ENCODE results near the gene ZXDB.
"Not testable (repeated sequence)": the region's sequence is repeated elsewhere in the genome, so short reads cannot be mapped to it uniquely, and the experiment has no call there.

Gene ZXDB

DNA sequence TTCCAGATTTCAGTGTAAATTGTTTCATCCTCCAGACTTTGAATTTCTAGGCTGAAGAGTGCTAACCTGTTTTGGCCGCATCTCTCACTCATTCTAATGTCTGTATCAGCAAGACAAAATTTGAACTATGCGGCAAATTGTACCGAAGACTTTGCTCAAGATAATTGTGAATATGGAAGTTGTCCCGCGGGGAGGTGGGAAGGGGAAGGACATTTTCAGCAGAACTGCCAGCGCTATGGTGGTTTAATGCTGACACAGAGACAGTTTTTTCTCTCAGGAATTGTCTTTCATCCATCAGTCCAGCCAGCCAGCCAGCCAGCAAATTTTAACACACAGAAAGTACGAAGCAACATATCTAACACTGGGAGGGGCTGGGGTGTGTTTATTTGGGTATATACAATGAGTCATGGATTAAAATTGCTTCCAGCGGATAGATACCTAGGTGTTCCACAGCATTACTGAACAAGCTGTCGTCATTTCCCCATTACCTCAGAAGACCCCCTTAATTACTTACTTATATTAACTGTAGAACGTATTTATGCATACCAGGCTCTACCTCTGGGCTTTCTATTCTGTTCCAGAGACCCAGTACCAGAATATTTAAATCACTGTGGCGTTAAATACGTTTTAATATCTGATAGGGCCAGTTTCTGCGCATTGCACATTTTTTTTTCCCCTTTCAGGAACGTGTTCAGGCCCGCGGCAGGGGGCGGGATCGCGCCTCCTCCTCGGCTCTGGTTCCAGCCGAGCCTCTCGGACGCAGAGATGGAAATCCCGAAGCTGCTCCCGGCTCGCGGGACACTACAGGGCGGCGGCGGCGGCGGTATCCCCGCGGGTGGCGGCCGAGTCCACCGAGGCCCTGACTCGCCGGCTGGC is at the start of gene ZXDB:
TSS of gene ZXDB (plus strand) at position 728 of the 876 bp plus-strand sequence. CDS start at position 766, 38 bp downstream.
- not testable (repeated sequence) for DNase-seq

DNA sequence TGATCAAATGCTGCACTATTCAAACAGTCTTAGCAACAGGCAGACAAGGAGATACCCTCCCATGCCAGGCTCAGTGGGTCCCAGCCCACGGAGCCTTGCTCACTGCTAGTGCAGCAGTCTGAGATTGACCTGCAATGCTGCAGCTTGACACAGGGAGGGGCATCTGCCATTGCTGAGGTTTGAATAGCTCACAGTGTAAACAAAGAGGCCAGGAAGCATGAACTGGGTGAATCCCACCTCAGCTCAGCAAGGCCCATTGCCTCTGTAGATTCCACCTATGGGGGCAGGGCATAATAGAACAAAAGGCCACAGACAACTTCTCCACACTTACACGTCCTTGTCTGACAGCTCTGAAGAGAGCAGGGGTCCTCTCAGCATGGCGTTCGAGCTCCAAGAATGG is 26.6 kb upstream of the ZXDB start:
- no peak for DNase-seq

- DNase-seq, result no peak
Observed at GRCh38 chrX:57573754-57574153, 18.1 kb upstream of the ZXDB start.

- not testable (repeated sequence) for DNase-seq
Observed at GRCh38 chrX:57582948-57583347, 8.9 kb upstream of the ZXDB start.

- DNase-seq, result no peak
Observed at GRCh38 chrX:57583477-57583876, 8.3 kb upstream of the ZXDB start.

GRCh38 chrX:57586360-57586759 is 5.5 kb upstream of the ZXDB start:
- DNase-seq, result no peak

DNA sequence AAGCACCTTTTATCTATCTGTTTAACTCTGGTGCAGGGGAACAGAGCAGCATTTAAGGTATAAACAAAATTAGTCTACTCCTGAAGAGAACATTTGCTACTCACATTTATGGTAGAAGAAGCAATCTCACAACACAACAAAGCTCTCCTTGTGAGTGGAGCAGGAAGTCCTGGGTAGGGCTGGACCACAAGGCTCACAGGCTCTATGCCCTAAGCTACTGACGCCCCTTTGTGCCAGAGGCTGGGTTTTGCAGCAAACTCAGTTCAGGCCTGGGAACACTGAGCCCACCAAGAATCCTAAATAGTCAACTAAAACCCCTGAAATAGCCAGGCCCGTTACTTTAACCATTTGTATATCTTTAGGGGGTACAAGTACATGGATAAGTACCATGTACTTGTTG is 4.7 kb upstream of the ZXDB start:
- no peak for DNase-seq

DNA sequence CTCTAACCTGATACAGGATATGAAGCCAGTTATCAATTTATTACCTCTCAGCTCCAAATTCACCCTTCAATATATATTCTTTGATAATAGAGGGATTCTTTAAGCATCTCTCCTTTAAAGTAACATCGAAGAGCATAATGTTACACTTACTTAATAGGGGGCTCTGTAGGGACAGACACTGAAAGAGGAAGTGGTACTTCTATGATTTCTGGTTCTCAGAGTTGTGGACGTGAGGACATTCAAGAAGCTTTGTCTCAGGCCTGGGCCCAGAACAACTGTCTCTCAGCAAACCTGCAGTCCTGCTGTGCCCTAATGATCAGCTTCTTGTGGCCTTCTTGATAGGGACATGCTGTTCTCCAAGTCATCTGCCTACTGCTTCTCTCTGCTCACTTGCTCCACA is 4.2 kb upstream of the ZXDB start:
- no peak for DNase-seq

DNA sequence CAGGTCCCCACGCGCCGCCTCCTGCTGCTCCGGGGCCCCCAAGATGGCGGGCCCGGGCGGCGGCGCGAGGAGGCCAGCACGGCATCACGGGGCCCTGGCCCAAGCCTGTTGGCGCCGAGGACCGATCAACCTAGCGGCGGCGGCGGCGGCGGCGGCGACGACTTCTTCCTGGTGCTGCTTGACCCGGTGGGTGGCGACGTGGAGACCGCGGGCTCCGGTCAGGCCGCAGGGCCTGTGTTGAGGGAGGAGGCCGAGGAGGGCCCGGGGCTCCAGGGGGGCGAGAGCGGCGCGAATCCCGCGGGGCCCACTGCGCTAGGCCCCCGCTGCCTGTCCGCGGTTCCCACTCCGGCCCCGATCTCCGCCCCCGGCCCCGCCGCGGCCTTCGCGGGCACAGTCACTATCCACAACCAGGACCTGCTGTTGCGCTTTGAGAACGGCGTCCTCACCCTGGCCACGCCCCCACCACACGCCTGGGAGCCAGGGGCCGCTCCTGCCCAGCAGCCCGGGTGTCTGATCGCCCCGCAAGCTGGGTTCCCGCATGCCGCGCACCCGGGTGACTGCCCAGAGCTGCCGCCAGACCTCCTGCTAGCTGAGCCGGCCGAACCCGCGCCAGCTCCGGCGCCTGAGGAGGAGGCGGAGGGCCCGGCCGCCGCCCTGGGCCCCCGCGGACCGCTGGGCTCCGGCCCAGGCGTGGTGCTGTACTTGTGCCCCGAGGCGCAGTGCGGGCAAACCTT is 516 bp downstream of the ZXDB start:
- DNase-seq, result peak; percentile 56

DNA sequence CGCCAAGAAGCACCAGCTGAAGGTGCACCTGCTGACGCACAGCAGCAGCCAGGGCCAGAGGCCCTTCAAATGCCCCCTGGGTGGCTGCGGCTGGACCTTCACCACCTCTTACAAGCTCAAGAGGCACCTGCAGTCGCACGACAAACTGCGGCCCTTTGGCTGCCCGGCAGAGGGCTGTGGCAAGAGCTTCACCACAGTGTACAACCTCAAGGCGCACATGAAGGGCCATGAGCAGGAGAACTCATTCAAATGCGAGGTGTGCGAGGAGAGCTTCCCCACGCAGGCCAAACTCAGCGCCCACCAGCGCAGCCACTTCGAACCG is 1.0 kb downstream of the ZXDB start:
- DNase-seq, result not testable (repeated sequence)

DNA sequence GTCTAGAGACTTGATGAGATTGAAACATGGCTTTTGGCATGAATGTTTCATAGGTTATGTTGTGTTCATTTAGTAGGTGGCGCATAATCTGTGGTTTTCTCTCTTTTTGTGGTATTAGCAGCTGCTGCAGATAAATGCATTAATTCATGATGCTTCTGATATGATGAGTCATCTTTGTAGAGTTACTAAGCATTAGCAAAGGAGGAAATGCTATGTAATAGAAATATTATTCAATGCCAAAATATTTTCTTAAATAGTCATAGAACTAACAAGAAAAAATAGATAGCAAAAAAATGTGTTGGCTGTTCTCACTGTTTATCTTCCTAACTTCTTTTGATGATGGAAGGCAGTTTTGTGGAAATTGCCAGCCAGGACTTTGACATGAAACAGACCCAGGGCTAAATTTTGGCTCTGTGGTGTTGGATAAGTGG is 3.6 kb downstream of the ZXDB start:
- no peak for DNase-seq

DNA sequence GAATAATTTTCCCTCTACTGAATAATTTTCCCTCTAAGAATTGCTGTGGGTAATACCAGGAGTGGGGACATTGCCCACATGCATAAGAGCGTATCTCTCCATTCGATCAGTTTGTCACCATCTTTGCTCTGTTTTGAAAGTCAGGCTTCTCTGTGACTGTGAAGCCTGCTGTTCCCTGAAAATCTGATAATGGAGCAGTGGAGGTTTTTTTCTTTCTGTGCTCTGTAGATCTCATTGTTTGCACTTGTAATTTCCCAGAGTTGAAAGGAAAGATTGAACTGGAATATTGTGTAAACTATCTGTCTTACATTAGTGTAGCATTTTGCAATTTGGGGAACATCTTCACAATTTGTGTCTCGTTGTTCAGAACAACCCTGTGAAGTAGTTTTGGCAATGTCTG is 4.3 kb downstream of the ZXDB start:
- DNase-seq, result no peak

DNA sequence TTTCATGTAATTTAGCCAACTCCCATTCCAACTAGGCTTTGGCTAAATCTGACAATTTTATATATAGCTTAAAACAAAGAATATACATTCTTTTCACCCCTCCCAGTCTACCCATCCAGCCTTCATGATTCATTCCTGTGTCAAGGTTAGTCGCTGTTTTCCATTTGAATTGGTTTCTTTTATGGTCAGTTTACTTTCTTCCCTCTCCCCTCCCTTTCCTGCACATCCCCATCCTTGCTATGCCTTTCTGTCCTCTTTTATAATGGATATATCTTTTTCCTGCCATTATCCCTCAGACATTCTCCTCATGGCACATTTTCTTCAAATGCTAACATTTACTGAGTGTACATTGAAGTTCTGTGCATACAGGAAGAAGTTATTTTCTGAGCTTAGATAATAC is 4.7 kb downstream of the ZXDB start:
- DNase-seq, result no peak

- no peak for DNase-seq
Observed at GRCh38 chrX:57607295-57608187, 15.7 kb downstream of the ZXDB start.

DNA sequence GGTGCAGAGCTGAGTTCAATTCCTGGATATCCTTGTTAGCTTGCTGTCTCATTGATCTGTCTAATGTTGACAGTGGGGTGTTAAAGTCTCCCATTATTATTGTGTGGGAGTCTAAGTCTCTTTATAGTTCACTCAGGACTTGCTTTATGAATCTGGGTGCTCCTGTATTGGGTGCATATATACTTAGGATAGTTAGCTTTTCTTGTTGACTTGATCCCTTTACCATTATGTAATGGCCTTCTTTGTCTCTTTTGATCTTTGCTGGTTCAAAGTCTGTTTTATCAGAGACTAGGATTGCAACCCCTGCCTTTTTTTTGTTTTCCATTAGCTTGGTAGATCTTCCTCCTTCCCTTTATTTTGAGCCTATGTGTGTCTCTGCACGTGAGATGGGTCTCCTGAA is 21.5 kb downstream of the ZXDB start:
- not testable (repeated sequence) for DNase-seq

GRCh38 chrX:57629438-57629837 is 37.6 kb downstream of the ZXDB start:
- not testable (repeated sequence) for DNase-seq

DNA sequence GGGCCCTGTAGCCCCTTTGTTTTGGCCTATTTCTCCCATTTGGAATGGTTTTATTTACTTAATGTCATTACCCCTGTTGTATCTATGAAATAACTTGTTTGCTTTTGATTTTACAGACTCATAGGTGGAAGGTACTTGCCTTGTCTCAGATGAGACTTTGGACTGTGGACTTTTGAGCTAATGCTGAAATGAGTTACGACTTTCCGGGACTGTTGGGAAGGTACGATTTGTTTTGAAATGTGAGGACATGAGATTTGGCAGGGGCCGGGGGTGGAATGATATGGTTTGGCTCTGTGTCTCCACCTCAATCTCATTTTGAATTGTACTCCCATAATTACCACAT is 48.8 kb downstream of the ZXDB start:
- no peak for DNase-seq

DNA sequence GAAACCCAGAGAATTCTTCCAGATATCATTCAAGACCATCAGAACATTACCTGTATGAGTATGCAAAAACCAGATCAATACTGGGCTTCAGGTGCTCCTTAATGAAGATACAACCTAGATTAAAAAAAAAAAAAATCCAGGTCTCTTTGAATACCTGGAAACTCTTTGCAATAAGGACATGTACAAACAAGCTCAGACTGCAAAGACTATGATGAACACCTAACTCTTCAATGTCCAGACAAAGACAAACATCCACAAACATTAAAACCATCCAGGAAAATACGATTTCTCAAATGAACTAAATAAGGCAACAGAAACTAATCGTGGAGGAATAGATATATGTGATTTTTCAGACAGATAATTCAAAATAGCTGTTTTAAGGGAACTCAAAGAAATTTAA is 49.5 kb downstream of the ZXDB start:
- DNase-seq, result no peak

DNA sequence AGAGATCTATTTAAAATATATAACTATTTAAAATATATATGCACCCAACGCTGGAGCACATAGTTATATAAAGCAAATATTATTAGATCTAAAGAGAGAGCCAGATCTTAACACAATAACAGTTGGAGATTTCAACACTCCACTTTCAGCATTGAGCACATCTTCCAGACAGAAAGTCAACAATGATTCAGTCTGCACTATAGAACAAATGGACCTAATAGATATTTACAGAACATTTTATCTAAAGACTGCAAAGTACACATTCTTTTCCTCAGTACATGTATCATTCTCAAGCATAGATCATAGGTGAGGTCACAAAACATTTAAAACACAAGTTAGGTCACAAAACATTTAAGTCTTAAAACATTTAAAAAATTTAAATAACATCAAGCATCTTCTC is 51.9 kb downstream of the ZXDB start:
- no peak for DNase-seq

DNA sequence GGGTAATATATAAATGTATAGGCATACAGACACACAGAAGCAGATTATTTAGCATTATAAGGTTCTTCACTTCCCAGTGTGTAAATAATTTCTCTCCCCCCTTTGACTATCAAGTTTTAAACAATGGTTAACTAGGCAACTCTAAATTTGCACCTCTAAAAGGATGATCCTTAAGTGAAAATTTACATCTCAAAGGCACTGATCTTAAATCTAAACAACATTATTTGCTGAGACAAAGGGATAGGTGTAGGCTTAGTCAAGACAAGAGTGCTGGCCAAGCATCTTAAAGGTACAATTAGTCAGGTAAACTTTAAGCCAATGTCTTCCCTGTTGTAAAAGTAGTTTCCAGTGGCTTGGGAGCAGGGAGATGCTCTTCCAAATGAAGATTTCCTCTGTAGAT is 55.2 kb downstream of the ZXDB start:
- DNase-seq, result no peak
